ENCODE results near the gene PLIN4.

Gene PLIN4

GRCh38 chr19:4504891-4505569 lies 13.3 kb downstream of the PLIN4 start:
- no peak for DNase-seq

GRCh38 chr19:4504297-4504701 lies 14.0 kb downstream of the PLIN4 start:
- DNase-seq = no peak

- DNase-seq = no peak
Observed at GRCh38 chr19:4503825-4504170, 14.5 kb downstream of the PLIN4 start.

- DNase-seq = no peak
Observed at GRCh38 chr19:4503132-4503824, 15.0 kb downstream of the PLIN4 start.

- no peak for DNase-seq
Observed at GRCh38 chr19:4502282-4503131, 15.8 kb downstream of the PLIN4 start.

- no peak for DNase-seq
Observed at GRCh38 chr19:4501691-4502090, 16.6 kb downstream of the PLIN4 start.

GRCh38 chr19:4500841-4501591 lies 17.3 kb downstream of the PLIN4 start:
- no peak for DNase-seq

GRCh38 chr19:4499855-4500254 lies 18.4 kb downstream of the PLIN4 start:
- no peak for DNase-seq

- no peak for DNase-seq
Observed at GRCh38 chr19:4499318-4499717, 19.0 kb downstream of the PLIN4 start.

GRCh38 chr19:4498694-4499093 lies 19.6 kb downstream of the PLIN4 start:
- DNase-seq = no peak

GRCh38 chr19:4497770-4498389 lies 20.4 kb downstream of the PLIN4 start:
- DNase-seq = no peak

GRCh38 chr19:4496304-4496703 lies 22.0 kb downstream of the PLIN4 start:
- DNase-seq = no peak

GRCh38 chr19:4495471-4495870 lies 22.8 kb downstream of the PLIN4 start:
- DNase-seq = no peak

GRCh38 chr19:4494691-4495064 lies 23.6 kb downstream of the PLIN4 start:
- DNase-seq = no peak

GRCh38 chr19:4493929-4494690 lies 24.2 kb downstream of the PLIN4 start:
- DNase-seq = no peak

- DNase-seq = no peak
Observed at GRCh38 chr19:4493104-4493928, 25.0 kb downstream of the PLIN4 start.

- DNase-seq = no peak
Observed at GRCh38 chr19:4492337-4493103, 25.8 kb downstream of the PLIN4 start.

GRCh38 chr19:4491446-4491845 lies 26.8 kb downstream of the PLIN4 start:
- no peak for DNase-seq

GRCh38 chr19:4488496-4488895 lies 29.8 kb downstream of the PLIN4 start:
- DNase-seq = no peak

GRCh38 chr19:4487572-4487971 lies 30.7 kb downstream of the PLIN4 start:
- no peak for DNase-seq

Measured in activated T-cell treated with anti-CD3 and anti-CD28 coated beads, Interleukin-2, amount 50 U/mL, for 1 hour (primary cell).